SK-N-SH (cell line): Measurements from ENCODE around the gene PIP4P1. TPM values are rescaled to one million over a fixed set of nuclear protein-coding genes. Genes with fewer than 3 reads are reported as not detected.

Source experiments
- CTCF ChIA-PET: fragments of 300-600, 350-600 bp; formaldehyde crosslinking; extraction: SDS; loops from one replicate; lab custom pipeline; 2021; lab: Yijun Ruan, JAX
- POLR2A ChIA-PET: fragments of 350-600 bp; sonication (Branson Sonifier 250); formaldehyde crosslinking; extraction: SDS; loops from one replicate; lab custom pipeline; 2020; ENCODE audit warnings: antibody characterized with exemption, inconsistent platforms; lab: Yijun Ruan, JAX
- DNase-seq: peaks from one replicate; pipeline ENCODE4 v3.0.0; 2012
- H2AFZ ChIP-seq: fragments of 200-600 bp; sonication (generic); 2 replicates; pipeline ENCODE4 v1.8.1; 2016; ENCODE audit warnings: antibody characterized with exemption, mild to moderate bottlenecking, low read depth
- H3F3A ChIP-seq: fragments of 200-600 bp; sonication (generic); replicated peaks from 2 replicates; pipeline ENCODE3; 2016; ENCODE audit warnings: antibody characterized with exemption, mild to moderate bottlenecking; ENCODE audit not compliant: insufficient read depth
- H3K27ac ChIP-seq, 2 experiments: fragments of 200-500 bp in 1 of 2; fragments of 200-600 bp in 1 of 2; sonication (Bioruptor generic) in 1 of 2; sonication (generic), shearing (Covaris generic) in 1 of 2; 2 replicates each; pipeline versions ENCODE4 v1.5.1 to v1.6.1; 2014 to 2016; ENCODE audit warnings: low read depth in 2 of 2, inconsistent platforms in 1 of 2, low read length in 1 of 2, mild to moderate bottlenecking in 1 of 2, mixed read lengths in 1 of 2
- H3K27me3 ChIP-seq: fragments of 200-600 bp; sonication (generic), shearing (Covaris generic); 2 replicates; pipeline ENCODE4 v1.6.1; 2016; ENCODE audit warnings: mixed run types; ENCODE audit not compliant: insufficient read depth
- H3K36me3 ChIP-seq, 2 experiments: fragments of 200-500 bp in 1 of 2; fragments of 200-600 bp in 1 of 2; sonication (Bioruptor generic) in 1 of 2; sonication (generic) in 1 of 2; replicated peaks in 1 of 2; 2 replicates each; pipeline versions ENCODE3 to v1.5.1; 2014 to 2016; ENCODE audit warnings: low read length in 1 of 2, mild to moderate bottlenecking in 1 of 2; ENCODE audit not compliant: insufficient read depth in 2 of 2, control insufficient read depth in 1 of 2
- H3K4me1 ChIP-seq, 2 experiments: fragments of 200-500 bp in 1 of 2; fragments of 200-600 bp in 1 of 2; sonication (Bioruptor generic) in 1 of 2; sonication (generic), shearing (Covaris generic) in 1 of 2; 2 replicates each; pipeline versions ENCODE4 v1.5.1 to v1.6.1; 2014 to 2016; ENCODE audit warnings: low read depth in 1 of 2, low read length in 1 of 2, mixed run types in 1 of 2; ENCODE audit not compliant: insufficient read depth in 2 of 2, control insufficient read depth in 1 of 2
- H3K4me2 ChIP-seq: fragments of 200-600 bp; sonication (generic), shearing (Covaris generic); 2 replicates; pipeline ENCODE4 v1.6.1; 2017; ENCODE audit warnings: mixed run types
- H3K4me3 ChIP-seq, 2 experiments: fragments of 200-500 bp in 1 of 2; fragments of 200-600 bp in 1 of 2; sonication (Bioruptor generic) in 1 of 2; sonication (generic), shearing (Covaris generic) in 1 of 2; 2 replicates each; pipeline versions ENCODE4 v1.5.1 to v1.8.1; 2014 to 2016; ENCODE audit warnings: low read depth in 2 of 2, inconsistent platforms in 1 of 2, low read length in 1 of 2, mild to moderate bottlenecking in 1 of 2, mixed read lengths in 1 of 2, moderate library complexity in 1 of 2
- H3K79me2 ChIP-seq: fragments of 200-600 bp; sonication (generic); 2 replicates; pipeline ENCODE4 v1.8.1; 2017; ENCODE audit warnings: mild to moderate bottlenecking; ENCODE audit not compliant: insufficient read depth
- H3K9ac ChIP-seq: fragments of 200-600 bp; sonication (generic); 2 replicates; pipeline ENCODE4 v1.6.1; 2017; ENCODE audit warnings: mixed run types
- H3K9me2 ChIP-seq: fragments of 200-600 bp; sonication (generic); 2 replicates; pipeline ENCODE4 v1.6.1; 2017; ENCODE audit warnings: mixed run types
- H3K9me3 ChIP-seq: fragments of 200-600 bp; sonication (generic); 2 replicates; pipeline ENCODE4 v1.6.1; 2017; ENCODE audit warnings: mixed run types, mild to moderate bottlenecking, moderate library complexity
- H4K20me1 ChIP-seq: fragments of 200-600 bp; sonication (generic); 2 replicates; pipeline ENCODE4 v1.6.1; 2017; ENCODE audit warnings: mild to moderate bottlenecking, mixed run types; ENCODE audit not compliant: insufficient read depth
- CHD2 ChIP-seq: fragments of 150-350 bp; IDR thresholded peaks from 2 replicates; pipeline ENCODE4 v1.6.1; 2018; ENCODE audit warnings: low read length; ENCODE audit not compliant: partially characterized antibody
- EP300 ChIP-seq, 2 experiments: IDR thresholded peaks; 2 replicates each; pipeline versions ENCODE4 v1.4.0 to v1.6.1; 2012; ENCODE audit warnings: borderline replicate concordance in 1 of 2, low read depth in 1 of 2, low read length in 1 of 2
- EZH2phosphoT487 ChIP-seq: fragments of 200-600 bp; sonication (generic); IDR thresholded peaks from 2 replicates; pipeline ENCODE4 v1.6.1; 2017; ENCODE audit warnings: low read depth, mixed run types, mild to moderate bottlenecking, antibody characterized with exemption, moderate library complexity, borderline replicate concordance
- FOXJ3 ChIP-seq: sonication (generic); formaldehyde crosslinking; IDR thresholded peaks from 2 replicates; pipeline ENCODE4 v1.5.1; 2020; ENCODE audit warnings: mild to moderate bottlenecking, missing genetic modification reagents
- GABPA ChIP-seq: IDR thresholded peaks from 2 replicates; pipeline ENCODE4 v1.4.0; 2012; ENCODE audit warnings: low read depth, mild to moderate bottlenecking
- GATA2 ChIP-seq: sonication (generic); formaldehyde crosslinking; IDR thresholded peaks from 2 replicates; pipeline ENCODE4 v1.5.0; 2020; ENCODE audit warnings: mild to moderate bottlenecking, missing genetic modification reagents
- MEF2A ChIP-seq: IDR thresholded peaks from 2 replicates; pipeline ENCODE4 v1.4.0; 2012; ENCODE audit warnings: low read depth, borderline replicate concordance
- MXI1 ChIP-seq: IDR thresholded peaks from 2 replicates; pipeline ENCODE4 v1.6.1; 2012; ENCODE audit warnings: mild to moderate bottlenecking, low read depth, low read length, improper control_type of control experiment
- NRF1 ChIP-seq: IDR thresholded peaks from 2 replicates; pipeline ENCODE4 v1.6.1; 2012; ENCODE audit warnings: low read depth, mild to moderate bottlenecking, low read length
- PBX3 ChIP-seq: IDR thresholded peaks from 2 replicates; pipeline ENCODE4; 2012
- POLR2AphosphoS5 ChIP-seq: IDR thresholded peaks from 2 replicates; pipeline ENCODE4 v1.6.1; 2012; ENCODE audit warnings: low read depth, low read length
- RAD21 ChIP-seq: IDR thresholded peaks from 2 replicates; pipeline ENCODE4 v1.6.1; 2012; ENCODE audit warnings: mild to moderate bottlenecking, low read length
- RCOR1 ChIP-seq: fragments of 150-350 bp; IDR thresholded peaks from 2 replicates; pipeline ENCODE4 v1.6.1; 2017; ENCODE audit warnings: antibody characterized with exemption, low read length
- SIN3A ChIP-seq: IDR thresholded peaks from 2 replicates; pipeline ENCODE4 v1.6.1; 2012; ENCODE audit warnings: low read depth, mild to moderate bottlenecking, low read length, moderate library complexity, borderline replicate concordance
- TCF12 ChIP-seq: IDR thresholded peaks from 2 replicates; pipeline ENCODE4 v1.4.0; 2012
- USF2 ChIP-seq: fragments of 150-350 bp; IDR thresholded peaks from 2 replicates; pipeline ENCODE4 v1.6.1; 2017; ENCODE audit warnings: antibody characterized with exemption, low read length, low read depth, borderline replicate concordance
- ZBTB33 ChIP-seq: IDR thresholded peaks from 2 replicates; pipeline ENCODE4 v1.4.0; 2012; ENCODE audit warnings: low read depth, borderline replicate concordance
- WGBS: methylation state at CpG from one replicate; pipeline ENCODE4 v1.1.6; 2017; ENCODE audit warnings: low lambda C conversion rate; 5-methylcytosine and 5-hydroxymethylcytosine counted together
- polyA plus RNA-seq, 3 experiments: library from polyadenylated mRNA; depleted of rRNA; stranded (reverse); fragments of >200 nt; gene quantifications; 2 replicates each; pipeline ENCODE4 v1.2.3, GENCODE V29; 2012
- TF ChIP-seq, protein P1 (sequence below): IDR thresholded peaks from 2 replicates; pipeline ENCODE4 v1.6.1; 2012; ENCODE audit warnings: mild to moderate bottlenecking, low read depth, low read length, moderate library complexity

The PIP4P1 gene
- polyA plus RNA-seq, 1 of the 3 experiments (the other 2 are of a cell fraction) = 30.7 TPM

- H3K9ac ChIP-seq = no peak overlapping the region
- H3K4me2 ChIP-seq = no peak overlapping the region
- TF ChIP-seq PBX3 = no peak
- no peak for TF ChIP-seq EZH2phosphoT487
- H3K27me3 ChIP-seq = no peaks in the 10 kb centered on the region; the same call in 1 of the 2 replicates
- no peak overlapping the region for H3K4me3 ChIP-seq
- CTCF ChIA-PET = interaction anchor here (1.3 kb wide), 1 partner anchor 95 kb away, joined by 3 read pairs; no protein-coding TSS in a partner anchor
- no peak overlapping the region for H2AFZ ChIP-seq
- H3K36me3 ChIP-seq = no peaks in the 10 kb centered on the region
- no peaks in the 10 kb centered on the region for H3K4me1 ChIP-seq
- no peak for DNase-seq
- H3K9me2 ChIP-seq = no peaks in the 10 kb centered on the region
- WGBS = 35% methylated on average over 2 of the region's 2 CpGs
- H3K9me3 ChIP-seq = no peaks in the 10 kb centered on the region
- H3K27ac ChIP-seq = no peak overlapping the region
- no peaks in the 10 kb centered on the region for H3K79me2 ChIP-seq
- H3F3A ChIP-seq = no peaks in the 10 kb centered on the region
- H4K20me1 ChIP-seq = no peaks in the 10 kb centered on the region
- POLR2A ChIA-PET = interaction anchor here (1.2 kb wide), 1 partner anchor 9 kb away, joined by 4 read pairs; the partner anchor contains the start of gene TEP1
These were observed 38.3 kb downstream of the PIP4P1 start for GRCh38 chr14:20422886-20423285.

GRCh38 chr14:20421267-20421666 lies 40.0 kb downstream of the PIP4P1 start:
- Histone ChIP-seq H3K79me2 (no peaks in the 10 kb centered on the region), H3K4me3 (no peak overlapping the region), H3K9me2 (no peaks in the 10 kb centered on the region), H3K27ac (no peak overlapping the region), H3F3A (no peaks in the 10 kb centered on the region), H3K9me3 (no peaks in the 10 kb centered on the region), H3K4me1 (no peaks in the 10 kb centered on the region), H2AFZ (no peak overlapping the region), H3K27me3 (no peaks in the 10 kb centered on the region; the same call in 1 of the 2 replicates), H3K9ac (no peak overlapping the region), H3K4me2 (no peak overlapping the region), H3K36me3 (no peaks in the 10 kb centered on the region), H4K20me1 (no peaks in the 10 kb centered on the region)
- POLR2A ChIA-PET = interaction anchor here (1.4 kb wide), 1 partner anchor 34 kb away, joined by 4 read pairs; the partner anchor contains the start of genes APEX1 and OSGEP
- 17% methylated on average over 2 of the region's 2 CpGs for WGBS
- no peak for DNase-seq
- no peak for TF ChIP-seq GABPA
- TF ChIP-seq MXI1 = no peak
- TF ChIP-seq RCOR1 = no peak
- no peak for TF ChIP-seq POLR2AphosphoS5
- TF ChIP-seq FOXJ3 (CRISPR knock-in tag) = no peak
- no peak for TF ChIP-seq CHD2
- no peak for TF ChIP-seq EZH2phosphoT487
- TF ChIP-seq ZBTB33 = no peak
- no peak for TF ChIP-seq GATA2 (CRISPR knock-in tag)
- TF ChIP-seq TCF12 = no peak
- no peak for TF ChIP-seq RAD21
- no peak for TF ChIP-seq MEF2A
- TF ChIP-seq USF2 = no peak
- TF ChIP-seq NRF1 = no peak
- no peak for TF ChIP-seq SIN3A
- TF ChIP-seq EP300 (IDR thresholded peaks at IDR 0.05; ENCODE audit: borderline replicate concordance in 1 of 2, low read depth in 1 of 2, low read length in 1 of 2) = no peak
- TF ChIP-seq, protein P1, sequence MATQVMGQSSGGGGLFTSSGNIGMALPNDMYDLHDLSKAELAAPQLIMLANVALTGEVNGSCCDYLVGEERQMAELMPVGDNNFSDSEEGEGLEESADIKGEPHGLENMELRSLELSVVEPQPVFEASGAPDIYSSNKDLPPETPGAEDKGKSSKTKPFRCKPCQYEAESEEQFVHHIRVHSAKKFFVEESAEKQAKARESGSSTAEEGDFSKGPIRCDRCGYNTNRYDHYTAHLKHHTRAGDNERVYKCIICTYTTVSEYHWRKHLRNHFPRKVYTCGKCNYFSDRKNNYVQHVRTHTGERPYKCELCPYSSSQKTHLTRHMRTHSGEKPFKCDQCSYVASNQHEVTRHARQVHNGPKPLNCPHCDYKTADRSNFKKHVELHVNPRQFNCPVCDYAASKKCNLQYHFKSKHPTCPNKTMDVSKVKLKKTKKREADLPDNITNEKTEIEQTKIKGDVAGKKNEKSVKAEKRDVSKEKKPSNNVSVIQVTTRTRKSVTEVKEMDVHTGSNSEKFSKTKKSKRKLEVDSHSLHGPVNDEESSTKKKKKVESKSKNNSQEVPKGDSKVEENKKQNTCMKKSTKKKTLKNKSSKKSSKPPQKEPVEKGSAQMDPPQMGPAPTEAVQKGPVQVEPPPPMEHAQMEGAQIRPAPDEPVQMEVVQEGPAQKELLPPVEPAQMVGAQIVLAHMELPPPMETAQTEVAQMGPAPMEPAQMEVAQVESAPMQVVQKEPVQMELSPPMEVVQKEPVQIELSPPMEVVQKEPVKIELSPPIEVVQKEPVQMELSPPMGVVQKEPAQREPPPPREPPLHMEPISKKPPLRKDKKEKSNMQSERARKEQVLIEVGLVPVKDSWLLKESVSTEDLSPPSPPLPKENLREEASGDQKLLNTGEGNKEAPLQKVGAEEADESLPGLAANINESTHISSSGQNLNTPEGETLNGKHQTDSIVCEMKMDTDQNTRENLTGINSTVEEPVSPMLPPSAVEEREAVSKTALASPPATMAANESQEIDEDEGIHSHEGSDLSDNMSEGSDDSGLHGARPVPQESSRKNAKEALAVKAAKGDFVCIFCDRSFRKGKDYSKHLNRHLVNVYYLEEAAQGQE = no peak
- CTCF ChIA-PET = no interaction called here
